Right ventricle myocardium inferior (tissue), 1 donor: ENCODE results near the gene IVD. TPM values are rescaled to one million over a fixed set of nuclear protein-coding genes. Genes with fewer than 3 reads are reported as not detected.

Experiments used
- ATAC-seq: fragments of 200-7000 bp; cut with Tn5 transposase; one replicate; pipeline ENCODE4 v1.9.1; 2020; ENCODE audit warnings: mild to moderate bottlenecking, moderate library complexity
- DNase-seq: peaks from one replicate; pipeline ENCODE4 v3.0.0; 2021; ENCODE audit errors: missing footprints
- intact Hi-C: fragments of 100-400 bp; cut with DNase I; formaldehyde crosslinking; loops from one replicate; pipeline ENCODE4 v1.11.0; 2022
- total RNA-seq: library from RNA; stranded (reverse); fragmentation: NEBNext Ultra II Directional; extraction: Animal tissue kit (Norgen Biotek cat#: 25700); gene quantifications from one replicate; pipeline ENCODE4 v1.2.1, GENCODE V29; 2021
- donor health status: DM: no; HTN: yes; CAD: no; lungs with severe emphysema.

The IVD gene
- total RNA-seq, 1 donor from 2014 or later, result 88.6 TPM

DNA sequence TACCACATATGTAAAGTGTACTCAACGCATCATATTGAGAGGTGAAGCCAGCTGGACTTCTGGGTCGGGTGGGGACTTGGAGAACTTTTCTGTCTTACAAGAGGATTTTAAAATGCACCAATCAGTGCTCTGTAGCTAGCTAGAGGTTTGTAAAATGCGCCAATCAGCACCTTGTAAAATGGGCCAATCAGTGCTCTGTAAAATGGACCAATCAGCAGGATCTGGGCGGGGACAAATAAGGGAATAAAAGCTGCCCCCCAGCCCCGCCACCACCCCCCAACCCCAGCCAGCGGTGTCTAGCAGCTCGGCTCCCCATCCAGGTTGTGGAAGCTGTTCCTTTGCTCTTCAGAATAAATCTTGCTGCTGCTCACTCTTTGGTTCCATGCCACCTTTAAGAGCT, 6.2 kb upstream of the IVD start:
- intact Hi-C loops, result no loop called here
- no peak for ATAC-seq
- DNase-seq, result no peak

DNA sequence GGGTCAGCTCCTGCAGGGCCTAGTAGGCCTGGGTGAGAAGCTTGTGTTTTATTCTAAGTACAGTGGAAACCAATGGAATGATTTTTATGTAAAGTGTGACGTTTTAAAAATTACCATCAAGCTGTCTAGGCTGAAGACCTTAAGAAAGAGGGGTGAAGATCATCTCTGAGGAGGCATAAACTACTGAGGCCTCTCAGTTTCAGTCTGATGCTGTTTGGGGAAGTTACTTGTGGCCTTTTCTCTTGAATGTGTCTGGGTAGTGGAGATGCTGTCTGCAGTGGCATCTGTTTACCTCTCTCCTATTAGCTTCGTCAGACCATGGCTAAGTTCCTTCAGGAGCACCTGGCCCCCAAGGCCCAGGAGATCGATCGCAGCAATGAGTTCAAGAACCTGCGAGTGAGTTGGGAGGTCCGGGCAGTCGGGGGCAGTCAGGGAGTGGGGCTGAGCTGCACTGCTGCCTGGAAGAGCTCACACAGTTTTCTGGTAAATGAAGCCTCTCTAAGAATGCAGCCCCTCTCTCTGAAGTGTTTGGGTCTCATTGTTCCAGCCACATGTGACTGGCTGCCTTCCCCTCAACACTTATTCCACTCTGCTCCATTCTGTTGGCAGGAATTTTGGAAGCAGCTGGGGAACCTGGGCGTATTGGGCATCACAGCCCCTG, 1.9 kb downstream of the IVD start:
- intact Hi-C loops, result loop anchor here (5.0 kb wide), 1 partner anchor 40 kb away; no protein-coding TSS in a partner anchor
- DNase-seq, result no peak
- no peak for ATAC-seq

DNA sequence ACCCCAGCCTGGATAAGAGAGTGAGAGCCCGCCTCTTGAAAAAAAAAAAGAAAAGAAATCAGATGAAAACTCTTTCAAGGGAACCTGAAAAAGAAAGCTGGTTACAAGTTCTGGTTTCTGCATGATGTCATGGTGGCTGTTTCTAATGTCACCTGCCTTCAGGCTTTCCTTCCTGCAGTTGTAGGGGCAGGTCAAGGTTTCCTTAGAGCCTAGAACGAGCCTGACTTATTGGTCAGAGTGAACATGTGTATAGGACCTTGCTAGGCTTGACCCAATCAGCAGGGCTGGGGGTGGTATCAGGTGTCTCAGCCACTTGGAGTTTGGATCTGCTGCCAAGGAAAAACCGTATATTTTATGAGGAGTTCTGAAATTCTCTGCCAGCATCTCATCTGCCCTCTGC, 3.8 kb downstream of the IVD start:
- ATAC-seq (no peak), DNase-seq (no peak)
- intact Hi-C loops, result loop anchor here (5.0 kb wide), 1 partner anchor 42 kb away; no protein-coding TSS in a partner anchor

DNA sequence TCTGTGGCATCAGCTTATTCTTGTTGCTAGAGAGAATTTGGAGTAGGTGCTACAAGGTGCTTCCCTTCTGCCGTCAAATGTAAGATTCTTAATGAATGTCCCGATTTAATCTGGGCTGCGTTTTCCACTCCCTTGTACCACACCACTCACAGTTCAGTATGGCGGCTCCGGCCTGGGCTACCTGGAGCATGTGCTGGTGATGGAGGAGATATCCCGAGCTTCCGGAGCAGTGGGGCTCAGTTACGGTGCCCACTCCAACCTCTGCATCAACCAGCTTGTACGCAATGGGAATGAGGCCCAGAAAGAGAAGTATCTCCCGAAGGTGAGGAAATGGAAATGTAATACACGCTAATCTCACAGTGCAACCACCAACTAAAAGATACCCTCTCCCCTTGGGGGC, 4.9 kb downstream of the IVD start:
- intact Hi-C loops, result no loop called here
- no peak for ATAC-seq
- DNase-seq, result no peak

GRCh38 chr15:40412095-40412759, 6.6 kb downstream of the IVD start:
- intact Hi-C loops, result no loop called here

GRCh38 chr15:40413036-40413435, 7.4 kb downstream of the IVD start:
- no peak for ATAC-seq
- intact Hi-C loops, result no loop called here

More at GRCh38 chr15:40412095-40412759, 6.6 kb downstream of the IVD start:
- no peak for ATAC-seq
- DNase-seq, result no peak

GRCh38 chr15:40414816-40415215, 9.2 kb downstream of the IVD start:
- no peak for DNase-seq
- ATAC-seq, result no peak
- intact Hi-C loops, result no loop called here

More at GRCh38 chr15:40413036-40413435, 7.4 kb downstream of the IVD start:
- no peak for DNase-seq

- no peak for DNase-seq
- ATAC-seq, result no peak
- intact Hi-C loops, result no loop called here
Measured at GRCh38 chr15:40415226-40415625, 9.6 kb downstream of the IVD start.

DNA sequence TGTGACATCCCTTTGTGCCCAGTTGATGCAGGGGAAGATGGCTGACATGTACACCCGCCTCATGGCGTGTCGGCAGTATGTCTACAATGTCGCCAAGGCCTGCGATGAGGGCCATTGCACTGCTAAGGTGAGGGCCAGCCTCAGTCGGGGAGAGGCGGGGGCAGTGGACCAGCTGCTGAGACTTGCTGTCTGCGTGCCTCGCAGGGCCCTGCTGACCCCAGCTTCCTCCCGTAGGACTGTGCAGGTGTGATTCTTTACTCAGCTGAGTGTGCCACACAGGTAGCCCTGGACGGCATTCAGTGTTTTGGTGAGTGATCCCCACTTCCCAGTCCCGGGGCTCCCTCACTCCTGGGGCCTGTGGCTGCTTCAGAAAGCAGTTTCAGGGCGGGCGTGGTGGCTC, 10.5 kb downstream of the IVD start:
- intact Hi-C loops, result no loop called here
- ATAC-seq, result no peak
- DNase-seq, result no peak

GRCh38 chr15:40418126-40418525, 12.5 kb downstream of the IVD start:
- intact Hi-C loops, result no loop called here
- no peak for ATAC-seq
- DNase-seq, result no peak

DNA sequence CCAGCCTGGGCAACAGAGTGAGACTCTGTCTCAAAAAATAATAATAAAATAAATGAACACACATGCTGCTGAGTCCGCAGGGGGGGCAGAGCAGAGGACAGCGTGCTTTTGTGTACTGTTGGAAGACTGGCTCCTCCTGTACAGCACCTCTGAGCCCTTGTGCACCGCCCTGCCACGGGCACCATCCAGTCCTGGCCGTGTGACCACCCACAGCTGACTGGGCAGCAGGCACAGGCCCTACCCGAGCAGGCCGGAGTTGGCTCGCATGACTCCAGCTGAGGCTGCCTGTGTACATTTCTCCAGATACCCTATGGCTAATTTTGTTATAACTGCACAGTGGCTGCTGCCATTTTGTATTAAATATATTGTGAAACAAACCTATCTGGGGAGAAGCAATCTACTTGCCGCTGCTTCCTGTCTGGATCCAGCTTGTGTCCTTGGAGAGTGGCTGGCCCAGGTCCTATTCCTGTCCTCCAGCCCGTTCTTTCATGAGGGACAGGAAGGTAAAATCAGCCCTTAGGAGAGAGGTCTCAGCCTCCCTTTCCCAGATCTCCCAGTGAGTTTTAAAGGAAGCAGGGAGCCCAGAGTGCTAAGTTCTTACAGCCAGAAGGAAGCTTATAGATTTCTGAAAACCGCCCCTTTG, 14.6 kb downstream of the IVD start:
- ATAC-seq (peak; percentile 62), DNase-seq (no peak)
- intact Hi-C loops, result loop anchor here (2.0 kb wide), 2 partner anchors 53 to 79 kb away; partner anchors contain the start of gene CCDC9B

- intact Hi-C loops, result loop anchor here (1.0 to 2.0 kb wide), 3 partner anchors 54 to 97 kb away; partner anchors contain the start of genes CCDC9B and INAFM2
- ATAC-seq, result no peak
Measured at GRCh38 chr15:40420793-40421192, 15.2 kb downstream of the IVD start.

DNA sequence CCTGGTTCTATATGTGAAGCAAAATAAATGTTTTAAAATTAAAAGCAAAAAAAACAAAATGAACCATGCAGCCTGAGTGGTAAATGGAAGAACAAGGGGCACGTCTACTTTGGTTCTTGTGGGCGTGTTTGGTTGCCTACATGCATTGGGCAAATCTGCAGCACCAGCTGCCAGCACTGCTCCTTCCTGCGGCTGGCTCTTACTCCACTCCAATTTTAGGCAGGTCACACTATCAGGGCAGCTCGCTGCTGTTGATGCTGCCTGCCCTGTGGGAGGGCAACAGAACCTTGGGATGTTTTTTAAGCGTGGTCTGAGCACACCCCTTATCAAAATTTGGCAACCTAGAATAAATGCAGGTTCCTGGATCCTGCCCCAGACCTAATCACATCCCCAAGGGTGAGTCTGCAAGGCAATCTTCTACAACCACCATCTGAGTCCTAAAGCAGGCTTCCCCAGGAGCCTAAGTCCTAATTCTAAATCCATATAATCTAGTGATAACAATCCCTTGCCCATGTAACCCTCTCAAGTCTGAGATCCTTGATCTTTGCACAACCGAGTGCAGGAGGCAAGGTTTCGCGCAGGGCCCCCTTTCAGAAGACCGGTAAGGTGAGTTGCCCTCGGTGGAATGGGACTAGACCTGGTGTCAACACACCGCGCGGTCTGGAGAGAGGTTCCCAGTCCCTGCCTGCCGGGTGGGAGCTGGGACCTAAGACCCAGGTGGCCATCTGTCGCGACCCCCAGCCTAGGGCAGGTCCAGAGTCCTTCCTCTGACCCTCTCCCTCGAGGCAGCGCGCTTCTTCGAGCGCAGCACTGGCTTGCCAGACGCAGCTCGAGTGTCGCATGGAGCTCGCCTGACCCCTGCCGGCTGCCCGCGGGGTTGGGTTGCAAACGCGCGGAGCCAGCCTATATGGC, 15.9 kb downstream of the IVD start:
- ATAC-seq, result peak; percentile 92
- intact Hi-C loops, result loop anchor here (1.0 to 2.0 kb wide), 4 partner anchors 55 to 142 kb away; partner anchors contain the start of genes CCDC9B and INAFM2

More at GRCh38 chr15:40420793-40421192, 15.2 kb downstream of the IVD start:
- DNase-seq, result no peak

DNA sequence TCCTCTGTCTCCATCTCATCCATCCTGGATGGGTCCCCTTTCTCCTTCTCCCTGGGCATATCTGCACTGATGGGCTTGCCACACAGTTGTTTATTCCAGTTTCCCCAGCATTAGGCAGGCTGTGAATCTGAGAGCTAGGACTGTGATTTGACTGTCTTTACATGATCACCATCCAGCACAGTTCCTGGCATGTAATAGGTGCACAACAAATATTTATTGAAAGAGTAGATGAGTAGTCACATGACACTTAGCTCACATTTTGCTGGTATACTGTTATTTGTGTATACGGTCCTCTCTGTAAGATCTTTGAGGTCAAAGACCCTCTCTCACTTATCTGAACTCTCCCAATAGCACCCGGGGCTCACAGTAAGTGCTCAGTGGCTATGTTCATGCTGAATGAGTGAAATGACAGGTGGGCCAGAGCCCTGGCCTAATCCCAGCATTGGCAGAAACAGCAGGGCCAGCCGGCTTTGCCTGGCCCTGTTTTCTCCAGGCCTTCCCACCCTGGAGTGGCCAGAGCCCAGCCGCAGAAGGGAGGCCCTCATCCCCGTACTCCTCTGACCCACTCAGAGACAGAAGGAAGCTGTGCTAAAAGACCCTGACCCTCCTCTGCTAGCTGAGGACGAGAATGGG, 19.0 kb downstream of the IVD start:
- ATAC-seq (no peak), DNase-seq (no peak)
- intact Hi-C loops, result no loop called here

More for the DNA sequence above, 15.9 kb downstream of the IVD start:
- peak; percentile 93 for DNase-seq

DNA sequence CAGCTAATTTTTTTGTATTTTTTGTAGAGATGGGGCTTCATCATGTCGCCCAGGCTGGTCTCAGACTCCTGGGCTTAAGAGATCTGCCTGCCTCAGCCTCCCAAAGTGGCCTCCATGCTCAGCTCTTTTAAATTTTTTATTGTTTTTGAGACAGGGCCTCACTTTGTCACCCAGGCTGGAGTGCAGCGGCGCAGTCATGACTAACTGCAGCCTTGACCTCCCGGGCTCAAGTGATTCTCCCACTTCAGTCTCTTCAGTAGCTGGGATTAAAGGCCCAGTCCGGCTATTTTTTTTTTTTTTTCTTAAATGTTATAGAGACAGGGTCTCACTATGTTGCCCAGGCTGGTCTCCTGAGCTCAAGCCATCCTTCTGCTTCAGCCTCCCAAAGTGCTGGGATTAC, 20.1 kb downstream of the IVD start:
- intact Hi-C loops, result no loop called here
- no peak for DNase-seq
- no peak for ATAC-seq

GRCh38 chr15:40427188-40427587, 21.6 kb downstream of the IVD start:
- DNase-seq (no peak), ATAC-seq (no peak)
- intact Hi-C loops, result no loop called here

GRCh38 chr15:40428185-40428584, 22.6 kb downstream of the IVD start:
- intact Hi-C loops, result no loop called here
- ATAC-seq (no peak), DNase-seq (no peak)

DNA sequence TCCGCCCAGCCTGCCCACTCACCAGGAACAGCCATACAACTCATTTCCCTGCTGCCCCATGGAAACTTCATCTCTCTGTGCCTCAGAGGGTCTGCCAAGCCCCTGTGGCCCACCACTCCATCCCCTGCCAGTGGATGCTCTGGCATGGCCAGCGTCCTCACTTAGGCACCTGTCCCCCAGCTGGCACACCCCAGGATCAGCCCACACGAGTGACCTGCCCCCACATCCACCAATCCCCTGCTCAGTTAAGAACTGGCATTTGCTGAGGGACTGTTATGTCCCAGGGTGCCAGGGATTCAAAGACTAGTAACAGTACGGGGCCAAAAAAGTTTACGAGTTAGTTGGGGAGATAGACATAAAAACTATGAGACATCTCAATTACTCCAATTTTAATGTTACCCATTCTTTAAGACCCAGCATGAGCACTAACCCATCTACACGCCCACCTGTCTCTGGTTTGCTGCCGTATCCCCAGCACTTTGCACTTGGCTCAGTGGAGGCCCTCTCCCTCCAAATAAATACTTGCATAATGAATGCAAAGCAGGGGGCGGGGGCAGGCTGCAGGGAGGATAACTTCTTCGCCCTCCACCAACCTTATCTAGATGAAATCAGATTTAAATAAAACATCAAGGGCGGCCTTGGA, 23.6 kb downstream of the IVD start:
- intact Hi-C loops, result no loop called here
- DNase-seq, result no peak
- ATAC-seq, result no peak
